Keratinocyte (primary cell): Measurements from ENCODE around the gene ADGRA1. TPM values are rescaled to one million over a fixed set of nuclear protein-coding genes. Genes with fewer than 3 reads are reported as not detected.

Experiments used
- DNase-seq: peaks from one replicate; pipeline ENCODE4 v3.0.0-alpha.2; 2011; ENCODE audit warnings: low read depth, missing footprints, low spot score
- FAIRE-seq: peaks from 2 replicates; lab custom pipeline; 2011; peaks lifted over from hg19 to GRCh38; lab: Jason Lieb, UNC
- H2AFZ ChIP-seq: 2 replicates; pipeline ENCODE4 v1.6.0; 2012; ENCODE audit warnings: low read length, control low read depth, inconsistent platforms; ENCODE audit not compliant: control insufficient read depth
- H3K27ac ChIP-seq: 2 replicates; pipeline ENCODE4 v1.5.1; 2011; ENCODE audit warnings: low read length; ENCODE audit not compliant: control insufficient read depth, insufficient read depth
- H3K27me3 ChIP-seq: 3 replicates; pipeline ENCODE4 v1.6.0; 2011; ENCODE audit warnings: low read length; ENCODE audit not compliant: control insufficient read depth, insufficient read depth; ENCODE audit errors: extremely low read depth
- H3K36me3 ChIP-seq, 2 experiments: 2 replicates in 1 of 2; 3 replicates in 1 of 2; pipeline ENCODE4 v1.5.1; 2011; ENCODE audit warnings: low read length in 2 of 2, mild to moderate bottlenecking in 1 of 2; ENCODE audit not compliant: control insufficient read depth in 2 of 2, insufficient read depth in 2 of 2; ENCODE audit errors: extremely low read depth in 1 of 2
- H3K4me1 ChIP-seq: 3 replicates; pipeline ENCODE4 v1.5.1; 2011; ENCODE audit warnings: low read length; ENCODE audit not compliant: control insufficient read depth, insufficient read depth; ENCODE audit errors: extremely low read depth
- H3K4me2 ChIP-seq: 3 replicates; pipeline ENCODE4 v1.6.0; 2011; ENCODE audit warnings: low read depth, low read length; ENCODE audit not compliant: control insufficient read depth, insufficient read depth; ENCODE audit errors: extremely low read depth
- H3K4me3 ChIP-seq, 3 experiments: fragments of 200-600 bp in 1 of 3; sonication (generic) in 1 of 3; 2 replicates in 2 of 3; 3 replicates in 1 of 3; pipeline ENCODE4 v1.5.1; 2011 to 2016; ENCODE audit warnings: low read length in 3 of 3, mild to moderate bottlenecking in 3 of 3, control low read depth in 2 of 3, inconsistent platforms in 1 of 3, low read depth in 1 of 3, mixed read lengths in 1 of 3, mixed run types in 1 of 3, moderate library complexity in 1 of 3; ENCODE audit not compliant: control insufficient read depth in 2 of 3, insufficient read depth in 2 of 3; ENCODE audit errors: extremely low read depth in 1 of 3
- H3K79me2 ChIP-seq: 2 replicates; pipeline ENCODE4 v1.6.0; 2012; ENCODE audit warnings: low read length; ENCODE audit not compliant: control insufficient read depth, insufficient read depth
- H3K9ac ChIP-seq: 3 replicates; pipeline ENCODE4 v1.6.0; 2011; ENCODE audit warnings: low read length; ENCODE audit not compliant: control insufficient read depth, insufficient read depth; ENCODE audit errors: extremely low read depth
- H3K9me1 ChIP-seq: 3 replicates; pipeline ENCODE4 v1.6.0; 2011; ENCODE audit warnings: low read length; ENCODE audit not compliant: control insufficient read depth, insufficient read depth; ENCODE audit errors: extremely low read depth
- H3K9me3 ChIP-seq: 2 replicates; pipeline ENCODE4 v1.5.1; 2012; ENCODE audit warnings: low read depth, low read length; ENCODE audit not compliant: control insufficient read depth
- H4K20me1 ChIP-seq: 3 replicates; pipeline ENCODE4 v1.6.0; 2011; ENCODE audit warnings: low read length; ENCODE audit not compliant: control insufficient read depth, insufficient read depth; ENCODE audit errors: extremely low read depth
- CTCF ChIP-seq, 3 experiments: IDR thresholded peaks in 1 of 3; conservative IDR thresholded peaks in 1 of 3; optimal IDR thresholded peaks in 1 of 3; 2 replicates in 2 of 3; 3 replicates in 1 of 3; pipeline versions ENCODE3 to v1.5.1; 2011; ENCODE audit warnings: low read length in 3 of 3, mild to moderate bottlenecking in 3 of 3, moderate library complexity in 2 of 3, control low read depth in 1 of 3, inconsistent platforms in 1 of 3; ENCODE audit not compliant: insufficient read depth in 2 of 3; ENCODE audit errors: extremely low read depth in 1 of 3
- EZH2 ChIP-seq: IDR thresholded peaks from one replicate; pipeline ENCODE4 v1.6.1; 2012; ENCODE audit warnings: inconsistent platforms, mild to moderate bottlenecking, low read length, moderate library complexity
- dilution Hi-C: fragments of 300-500 bp; cut with MboI; formaldehyde crosslinking; loops from one replicate; pipeline ENCODE4 v1.7.0; 2020; ENCODE audit warnings: low sequenced_read_pairs; ENCODE audit not compliant: extremely low pct_ligation_motif_present
- polyA plus RNA-seq, 5 experiments: library from polyadenylated mRNA; depleted of rRNA in 3 of 5; stranded (reverse) in 3 of 5; stranded (forward) in 1 of 5; unstranded in 1 of 5; fragments of >200 nt; gene quantifications; 1 replicate in 1 of 5; 2 replicates in 3 of 5; 3 replicates in 1 of 5; pipeline versions ENCODE4 v1.2.1 to v1.2.3, GENCODE V29; 2011 to 2012; ENCODE audit warnings: missing spikeins in 2 of 5, low read depth in 1 of 5, low replicate concordance in 1 of 5

ADGRA1 gene
- polyA plus RNA-seq, 1 donor (not counting 4 experiments of a cell fraction or from before 2014, with no cell fraction given) = not detected

GRCh38 chr10:133100706-133101415, 13.1 kb downstream of the ADGRA1 start:
- dilution Hi-C loops = no loop called here
- H3K4me3 ChIP-seq = no peak overlapping the region
- no peaks in the 10 kb centered on the region for H3K36me3 ChIP-seq
- no peak for TF ChIP-seq EZH2
- no peak for TF ChIP-seq CTCF (optimal IDR thresholded peaks at IDR 0.05 in 1 of 3, IDR thresholded peaks at IDR 0.05 in 1 of 3, conservative IDR thresholded peaks at IDR 0.05 in 1 of 3; ENCODE audit: extremely low read depth in 1 of 3, insufficient read depth in 2 of 3, low read length in 3 of 3)
- H3K27me3 ChIP-seq = peaks cover 26% of the 10 kb centered on the region
- H3K4me2 ChIP-seq = no peak overlapping the region
- no peaks in the 10 kb centered on the region for H3K4me1 ChIP-seq
- H3K9ac ChIP-seq = no peak overlapping the region
- no peak for DNase-seq
- H3K27ac ChIP-seq = no peak overlapping the region
- H2AFZ ChIP-seq = no peak overlapping the region
- H3K9me1 ChIP-seq = no peaks in the 10 kb centered on the region
- FAIRE-seq = no peak
- no peaks in the 10 kb centered on the region for H3K9me3 ChIP-seq
- H4K20me1 ChIP-seq = no peaks in the 10 kb centered on the region
- H3K79me2 ChIP-seq = no peaks in the 10 kb centered on the region

GRCh38 chr10:133101416-133101810, 13.7 kb downstream of the ADGRA1 start:
- TF ChIP-seq EZH2 = no peak
- no peak for TF ChIP-seq CTCF (optimal IDR thresholded peaks at IDR 0.05 in 1 of 3, IDR thresholded peaks at IDR 0.05 in 1 of 3, conservative IDR thresholded peaks at IDR 0.05 in 1 of 3; ENCODE audit: extremely low read depth in 1 of 3, insufficient read depth in 2 of 3, low read length in 3 of 3)
- Histone ChIP-seq H3K27ac (no peak overlapping the region), H3K36me3 (no peaks in the 10 kb centered on the region), H3K4me2 (no peak overlapping the region), H3K9me3 (peaks cover under 1% of the 10 kb centered on the region), H3K4me3 (no peak overlapping the region), H2AFZ (no peak overlapping the region), H3K4me1 (no peaks in the 10 kb centered on the region), H3K9ac (no peak overlapping the region), H3K27me3 (peaks cover 26% of the 10 kb centered on the region), H3K79me2 (no peaks in the 10 kb centered on the region), H3K9me1 (no peaks in the 10 kb centered on the region), H4K20me1 (no peaks in the 10 kb centered on the region)
- dilution Hi-C loops = no loop called here
- no peak for FAIRE-seq
- no peak for DNase-seq
